ENCODE measurements around the gene CCDC85C. TPM values are rescaled to one million over a fixed set of nuclear protein-coding genes. Genes with fewer than 3 reads are reported as not detected.

CCDC85C gene
- total and polyA plus RNA-seq, 8 donors, result 10.5 to 28.6 (median 15.9) TPM

- no peak overlapping the region for H3K4me3 ChIP-seq
- no peaks in the 10 kb centered on the region for H3K9me3 ChIP-seq
- peaks cover 11 to 26% (median 25%) of the 10 kb centered on the region in 4 donors for H3K36me3 ChIP-seq
- intact Hi-C loops (cut with DNase I; ENCODE audit: low total_unique reads), result no loop called here
- peaks cover 11 to 27% (median 17%) of the 10 kb centered on the region in 4 donors for H3K4me1 ChIP-seq
- TF ChIP-seq POLR2AphosphoS5 (IDR thresholded peaks at IDR 0.05) (no peak), EP300 (IDR thresholded peaks at IDR 0.05) (no peak), CTCF (IDR thresholded peaks at IDR 0.05) (no peak), POLR2A (IDR thresholded peaks at IDR 0.05) (no peak)
- 48 to 62% (median 58%) methylated on average over 4 of the region's 4 CpGs for WGBS, 5 donors
- no peaks in the 10 kb centered on the region for H3K27me3 ChIP-seq
- H3K27ac ChIP-seq, result no peak overlapping the region
- no peak for DNase-seq
Measured at GRCh38 chr14:99468081-99468480, 135.9 kb downstream of the CCDC85C start.

GRCh38 chr14:99467336-99468078 lies 136.5 kb downstream of the CCDC85C start:
- TF ChIP-seq POLR2AphosphoS5 (IDR thresholded peaks at IDR 0.05) (no peak), POLR2A (IDR thresholded peaks at IDR 0.05) (no peak), EP300 (IDR thresholded peaks at IDR 0.05) (no peak), CTCF (IDR thresholded peaks at IDR 0.05) (no peak)
- WGBS, 5 donors, result 62 to 71% (median 65%) methylated on average over 9 of the region's 9 CpGs
- intact Hi-C loops (cut with DNase I; ENCODE audit: low total_unique reads), result no loop called here
- H3K36me3 ChIP-seq, result peaks cover 14 to 31% (median 31%) of the 10 kb centered on the region in 4 donors
- no peaks in the 10 kb centered on the region for H3K27me3 ChIP-seq
- H3K27ac ChIP-seq, result no peak overlapping the region
- no peaks in the 10 kb centered on the region for H3K9me3 ChIP-seq
- no peak overlapping the region for H3K4me3 ChIP-seq
- H3K4me1 ChIP-seq, result peaks cover 11 to 24% (median 17%) of the 10 kb centered on the region in 4 donors
- DNase-seq, result no peak

DNA sequence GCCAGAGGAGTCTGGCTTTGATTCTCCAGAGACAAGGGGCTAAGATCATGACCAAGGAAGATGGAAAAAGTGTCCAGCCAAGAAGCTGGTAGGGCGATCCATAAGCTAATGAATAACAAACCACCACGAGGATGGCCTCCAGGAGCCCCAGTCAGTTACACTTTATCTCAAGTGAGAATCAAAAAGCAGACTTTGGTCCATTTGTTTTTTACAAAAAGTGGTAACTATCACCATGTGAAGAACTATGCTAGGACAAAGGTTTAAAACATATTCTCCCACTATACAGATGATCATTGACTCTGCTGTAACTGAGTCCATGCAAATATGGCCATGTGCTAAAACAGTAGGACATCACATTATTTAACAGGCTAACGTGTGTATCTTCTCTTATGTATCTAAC lies 137.2 kb downstream of the CCDC85C start:
- intact Hi-C loops (cut with DNase I; ENCODE audit: low total_unique reads), result no loop called here
- H3K27ac ChIP-seq, result no peak overlapping the region
- 79 to 83% (median 82%) methylated on average over 3 of the region's 3 CpGs for WGBS, 5 donors
- H3K27me3 ChIP-seq, result no peaks in the 10 kb centered on the region
- DNase-seq, result no peak
- no peak overlapping the region for H3K4me3 ChIP-seq
- no peak for TF ChIP-seq EP300 (IDR thresholded peaks at IDR 0.05)
- no peak for TF ChIP-seq POLR2AphosphoS5 (IDR thresholded peaks at IDR 0.05)
- TF ChIP-seq CTCF (IDR thresholded peaks at IDR 0.05), result no peak
- no peak for TF ChIP-seq POLR2A (IDR thresholded peaks at IDR 0.05)
- H3K4me1 ChIP-seq, result peaks cover 11 to 24% (median 17%) of the 10 kb centered on the region in 4 donors
- no peaks in the 10 kb centered on the region for H3K9me3 ChIP-seq
- peaks cover 15 to 39% (median 38%) of the 10 kb centered on the region in 4 donors for H3K36me3 ChIP-seq

- no peak overlapping the region for H3K4me3 ChIP-seq
- peaks cover 11 to 24% (median 14%) of the 10 kb centered on the region in 4 donors for H3K4me1 ChIP-seq
- DNase-seq, result no peak
- H3K36me3 ChIP-seq, result peaks cover 17 to 53% (median 51%) of the 10 kb centered on the region in 4 donors
- no peak overlapping the region for H3K27ac ChIP-seq
- intact Hi-C loops (cut with DNase I; ENCODE audit: low total_unique reads), result no loop called here
- TF ChIP-seq POLR2A (IDR thresholded peaks at IDR 0.05), result no peak
- TF ChIP-seq CTCF (IDR thresholded peaks at IDR 0.05), result no peak
- TF ChIP-seq POLR2AphosphoS5 (IDR thresholded peaks at IDR 0.05), result no peak
- no peak for TF ChIP-seq EP300 (IDR thresholded peaks at IDR 0.05)
- no peaks in the 10 kb centered on the region for H3K9me3 ChIP-seq
- 92 to 94% (median 93%) methylated on average over 9 of the region's 9 CpGs for WGBS, 5 donors
- no peaks in the 10 kb centered on the region for H3K27me3 ChIP-seq
Measured at GRCh38 chr14:99465288-99465687, 138.7 kb downstream of the CCDC85C start.
